Activated CD4-positive, alpha-beta T cell treated with anti-CD3 and anti-CD28 coated beads for 24 hours (primary cell): ENCODE data around the gene C19orf33.
A peak's percentile ranks its signal among the peaks of the same experiment; 100 is the strongest.
"Not testable (repeated sequence)": the region's sequence is repeated elsewhere in the genome, so short reads cannot be mapped to it uniquely, and the experiment has no call there.

ENCODE experiments used
- DNase-seq, 2 donors: peaks; one replicate each; pipeline ENCODE4 v3.0.0-alpha.2; 2020; ENCODE audit warnings: low read depth in 2 of 2

The C19orf33 gene

DNA sequence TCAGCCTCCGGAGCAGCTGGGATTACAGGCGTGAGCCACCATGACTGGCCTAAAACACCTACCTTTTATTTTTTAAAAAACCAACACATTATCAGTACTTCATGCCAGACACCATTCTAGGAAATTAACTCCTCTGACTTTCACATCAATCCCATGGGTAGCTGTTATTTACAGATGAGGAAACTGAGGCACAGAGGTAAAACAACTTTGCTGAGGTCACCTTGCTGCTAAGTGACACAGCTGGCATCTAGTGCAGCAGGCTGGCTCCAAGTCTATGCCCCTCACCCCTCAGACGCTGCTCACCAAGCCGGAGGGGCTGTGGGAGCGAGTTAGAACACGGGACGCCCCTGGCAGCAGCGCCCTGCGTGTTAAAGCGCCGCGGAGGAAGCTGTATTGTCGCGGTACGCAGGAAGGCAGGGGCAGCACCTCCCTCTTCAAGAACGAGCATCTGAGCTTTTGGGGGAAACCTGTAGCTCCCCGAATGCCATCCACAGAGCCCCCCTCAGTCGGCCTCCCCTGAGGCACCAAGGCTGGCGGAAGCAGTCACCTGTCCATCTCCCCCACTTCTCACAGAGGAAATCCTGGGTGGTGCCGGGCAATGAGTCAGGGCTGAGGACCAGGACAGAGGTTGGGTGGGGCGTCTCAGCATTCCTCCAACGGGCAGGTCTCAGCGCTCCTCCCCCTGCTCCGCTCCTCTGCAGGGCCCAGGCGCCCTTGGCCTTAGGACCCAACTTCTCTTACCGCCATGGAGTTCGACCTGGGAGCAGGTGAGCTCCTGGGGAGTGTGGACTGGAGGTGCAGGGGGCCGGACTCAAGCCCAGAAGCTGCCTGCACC, at the start of gene C19orf33:
Gene C19orf33 (plus strand): TSS at position 735 of the 835 bp plus-strand sequence. CDS start 11 bp downstream, at position 746.
- DNase-seq = no peak

DNA sequence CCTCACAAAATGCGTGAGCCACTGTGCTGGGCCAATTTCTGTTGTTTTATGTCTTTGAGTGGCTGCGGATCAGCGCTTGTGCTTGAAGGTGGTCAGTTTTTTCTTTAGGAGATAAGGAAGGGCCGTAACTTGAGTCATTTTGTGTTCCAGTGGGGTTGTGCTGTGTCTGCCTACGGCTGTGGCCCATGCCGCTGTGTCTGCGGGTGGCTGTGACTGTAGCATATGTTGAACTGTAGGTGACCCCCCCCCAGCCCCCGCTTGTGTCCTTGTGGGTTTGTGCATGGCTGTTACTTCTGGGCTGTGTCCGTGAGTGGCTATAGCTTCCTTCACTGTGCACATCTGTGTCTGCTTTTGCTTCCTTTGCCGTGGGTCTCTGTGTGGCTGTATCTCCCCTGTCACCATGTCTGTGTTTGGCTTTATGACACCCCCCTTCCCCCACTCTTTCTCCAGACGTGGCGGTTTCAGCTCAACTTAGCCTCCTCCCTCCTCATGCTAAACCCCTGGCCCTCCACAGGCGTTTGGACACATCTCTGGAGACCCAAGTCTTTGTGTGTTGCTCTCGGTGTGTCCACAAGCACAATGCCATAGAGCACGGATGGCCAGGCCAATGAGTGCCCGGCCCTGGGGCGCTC, 48.6 kb upstream of the C19orf33 start:
- DNase-seq = no peak

DNA sequence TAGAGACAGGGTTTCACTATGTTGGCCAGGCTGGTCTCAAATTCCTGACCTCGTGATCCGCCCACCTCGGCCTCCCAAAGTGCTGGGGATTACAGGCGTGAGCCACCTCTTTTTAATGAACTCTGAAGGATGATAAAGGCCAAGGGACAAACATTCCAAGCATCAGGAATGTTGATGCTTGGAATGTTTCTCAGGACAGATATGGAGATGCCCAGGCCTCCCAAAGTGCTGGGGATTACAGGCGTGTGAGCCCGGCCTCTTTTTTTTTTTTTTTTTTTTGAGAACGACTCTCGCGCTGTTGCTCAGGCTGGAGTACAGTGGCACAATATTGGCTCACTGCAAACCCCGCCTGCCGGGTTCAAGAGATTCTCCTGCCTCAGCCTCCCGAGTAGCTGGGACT, 42.1 kb upstream of the C19orf33 start:
- DNase-seq = not testable (repeated sequence)

DNA sequence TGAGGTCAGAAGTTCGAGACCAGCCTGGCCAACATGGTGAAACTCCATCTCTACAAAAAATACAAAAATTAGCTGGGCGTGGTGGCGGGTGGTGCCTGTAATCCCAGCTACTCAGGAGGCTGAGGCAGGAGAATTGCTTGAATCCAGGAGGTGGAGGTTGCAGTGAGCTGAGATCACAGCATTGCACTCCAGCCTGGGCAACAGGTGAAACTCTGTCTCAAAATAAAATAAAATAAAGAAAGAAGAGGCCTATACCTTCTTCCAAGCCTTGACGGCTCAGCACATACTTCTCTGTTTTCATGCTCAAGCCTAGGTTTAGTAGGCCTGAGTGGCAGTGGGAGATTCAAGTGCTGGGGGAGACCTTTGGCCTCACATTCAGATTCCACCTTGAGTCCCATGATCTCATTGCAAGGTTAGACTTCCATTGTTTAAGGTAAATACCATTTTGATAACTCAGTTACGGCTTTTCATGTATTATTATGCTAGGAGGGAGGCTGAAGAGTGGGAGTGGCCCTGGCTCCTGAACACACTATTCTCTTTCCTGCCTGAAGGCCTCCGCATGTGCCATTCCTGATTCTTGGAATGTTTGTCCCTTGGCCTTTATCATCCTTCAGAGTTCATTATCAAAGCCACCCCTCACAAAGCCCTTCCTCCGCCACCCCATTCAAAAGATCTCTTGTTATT, 41.3 kb upstream of the C19orf33 start:
- DNase-seq = no peak

DNA sequence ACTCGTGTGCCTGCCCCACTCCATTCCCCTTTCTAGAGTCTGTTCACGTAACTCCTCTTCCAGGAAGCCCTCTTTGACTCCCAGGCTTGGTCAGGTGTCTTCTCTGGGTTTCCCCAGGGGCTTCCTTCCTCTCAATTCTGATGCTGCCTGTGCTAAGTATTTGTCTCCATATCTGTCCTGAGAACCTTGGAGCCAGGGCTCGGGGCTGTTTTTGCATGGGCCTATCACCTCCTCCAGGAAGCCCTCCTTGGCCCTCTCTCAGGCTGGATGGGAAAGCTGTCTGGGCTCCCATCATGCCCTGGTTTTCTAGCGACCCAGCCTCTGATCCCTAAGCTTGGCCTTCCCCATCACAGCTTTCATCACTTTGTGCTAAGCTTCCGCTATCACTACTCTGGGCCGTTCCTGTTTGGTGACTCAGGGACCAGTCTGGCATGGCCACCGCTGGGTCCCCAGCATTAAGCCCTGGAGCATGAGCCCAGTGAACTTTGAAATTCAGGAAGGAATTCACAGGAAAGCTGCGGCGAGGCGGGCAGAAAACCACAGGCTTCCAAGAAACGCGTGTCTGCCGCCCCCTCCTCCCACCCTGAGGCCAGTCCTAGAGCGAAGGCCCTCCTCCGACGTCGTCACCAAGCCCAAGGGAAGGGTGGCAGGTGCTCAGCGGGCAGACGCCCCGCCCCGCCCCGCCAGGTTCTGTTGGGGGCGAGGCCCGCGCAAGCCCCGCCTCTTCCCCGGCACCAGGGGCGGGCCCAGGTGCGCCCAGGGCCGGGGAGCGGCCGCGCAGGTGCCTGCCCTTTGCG, 40.2 kb upstream of the C19orf33 start:
- DNase-seq = peak; percentile 45 to 65

DNA sequence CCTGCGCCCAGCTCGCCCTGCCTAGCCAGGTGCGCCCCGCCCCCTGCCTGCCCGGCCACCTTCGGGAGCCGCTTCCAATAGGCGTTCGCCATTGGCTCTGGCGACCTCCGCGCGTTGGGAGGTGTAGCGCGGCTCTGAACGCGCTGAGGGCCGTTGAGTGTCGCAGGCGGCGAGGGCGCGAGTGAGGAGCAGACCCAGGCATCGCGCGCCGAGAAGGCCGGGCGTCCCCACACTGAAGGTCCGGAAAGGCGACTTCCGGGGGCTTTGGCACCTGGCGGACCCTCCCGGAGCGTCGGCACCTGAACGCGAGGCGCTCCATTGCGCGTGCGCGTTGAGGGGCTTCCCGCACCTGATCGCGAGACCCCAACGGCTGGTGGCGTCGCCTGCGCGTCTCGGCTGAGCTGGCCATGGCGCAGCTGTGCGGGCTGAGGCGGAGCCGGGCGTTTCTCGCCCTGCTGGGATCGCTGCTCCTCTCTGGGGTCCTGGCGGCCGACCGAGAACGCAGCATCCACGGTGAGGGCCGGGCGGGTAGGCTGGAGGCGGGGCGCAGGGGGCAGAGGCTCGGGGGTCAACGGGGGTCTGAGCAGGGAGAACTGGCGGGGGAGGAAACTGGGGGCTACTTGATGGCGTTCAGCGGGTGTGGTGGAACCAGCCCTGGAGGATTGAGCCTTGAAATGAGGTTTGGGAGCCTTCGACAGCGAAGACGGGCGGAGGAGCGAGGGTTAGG, 39.4 kb upstream of the C19orf33 start, which contains the start of gene SPINT2:
Gene SPINT2 (plus strand): TSS at position 88 of the 727 bp plus-strand sequence. CDS start 320 bp downstream, at position 408.
- no peak for DNase-seq

DNA sequence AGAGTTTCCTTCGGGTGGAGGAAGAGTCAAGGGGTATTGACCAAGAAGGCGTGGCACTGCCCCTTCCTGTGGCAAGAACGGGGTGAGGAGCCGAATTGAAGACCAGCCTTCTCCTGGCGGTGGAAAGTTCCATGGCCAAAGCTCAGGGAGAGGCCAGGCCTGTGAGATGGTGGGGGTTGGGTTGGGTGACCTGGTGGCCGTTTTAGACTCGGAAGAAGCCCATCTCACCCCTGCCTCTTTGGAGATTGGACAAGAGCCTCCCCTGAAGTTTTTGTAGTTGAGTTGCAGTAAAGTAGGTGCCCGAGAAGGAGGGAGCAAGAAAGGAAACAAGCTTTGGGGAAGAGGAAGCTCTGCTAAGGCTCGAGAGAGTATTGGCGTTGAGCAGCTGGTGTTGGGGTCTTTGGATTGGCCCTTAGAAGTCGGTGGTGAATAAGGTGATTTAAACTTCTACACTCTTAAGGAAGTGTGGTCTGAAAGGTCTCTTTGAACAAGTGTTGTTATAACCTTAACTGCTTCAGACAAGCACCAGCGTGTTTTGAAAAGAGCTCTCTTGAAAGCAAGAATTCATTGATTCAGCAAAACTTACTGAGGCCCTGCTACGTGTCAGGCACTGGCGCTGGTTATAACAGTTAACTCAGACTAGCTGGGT, 38.7 kb upstream of the C19orf33 start:
- DNase-seq = no peak

DNA sequence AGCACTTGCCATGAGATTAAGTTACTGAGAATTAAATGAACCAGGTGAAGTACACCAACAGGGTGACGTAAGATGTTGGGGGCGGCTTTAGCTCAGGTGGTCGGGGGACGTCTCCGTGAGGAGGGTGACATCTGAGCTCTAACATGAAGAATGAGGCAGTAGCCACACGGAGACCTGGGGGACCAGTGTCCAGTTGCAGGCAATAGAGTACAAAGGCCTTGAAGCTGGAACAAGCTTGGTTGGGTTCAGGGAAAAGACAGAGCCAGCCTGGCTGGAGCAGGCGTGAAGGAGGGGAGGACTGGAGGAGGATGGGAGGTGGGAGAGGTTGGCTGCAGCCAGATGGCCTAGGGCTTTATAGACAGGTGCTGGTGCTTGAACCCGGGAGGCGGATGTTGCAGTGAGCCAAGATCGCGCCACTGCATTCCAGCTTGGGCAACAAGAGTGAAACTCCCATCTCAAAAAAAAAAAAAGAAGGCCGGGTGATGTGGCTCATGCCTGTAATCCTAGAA, 38.1 kb upstream of the C19orf33 start:
- DNase-seq = no peak

DNA sequence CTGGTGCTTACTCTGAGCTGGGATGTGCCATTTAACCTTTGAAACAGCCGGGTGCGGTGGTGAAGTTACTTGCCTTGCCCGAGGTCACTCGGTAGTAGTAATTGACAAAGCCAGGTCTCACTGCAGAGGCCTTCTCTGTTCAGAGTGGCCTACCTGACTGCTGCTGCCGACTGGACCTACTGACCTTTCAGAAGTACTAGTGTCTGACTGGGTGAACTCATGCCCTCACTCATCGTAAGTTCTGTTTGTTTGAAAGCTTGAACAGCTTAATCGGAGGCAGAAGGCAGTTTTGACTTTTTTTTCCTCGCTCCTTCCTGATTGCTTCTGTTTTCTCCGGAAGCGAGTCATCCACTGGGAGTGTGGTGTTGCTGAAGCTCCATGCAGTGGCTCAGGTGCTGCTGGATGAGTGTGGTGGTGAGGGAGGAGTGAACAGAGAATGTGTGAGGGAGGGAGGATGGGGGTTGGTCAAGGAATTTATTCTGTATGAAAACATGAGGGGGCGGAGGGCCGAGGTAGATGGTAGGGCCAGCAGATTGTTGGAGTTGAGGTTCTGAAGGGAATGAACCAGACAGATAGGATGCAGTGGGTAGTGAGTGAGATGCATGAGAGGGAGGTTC, 37.0 kb upstream of the C19orf33 start:
- DNase-seq = no peak

DNA sequence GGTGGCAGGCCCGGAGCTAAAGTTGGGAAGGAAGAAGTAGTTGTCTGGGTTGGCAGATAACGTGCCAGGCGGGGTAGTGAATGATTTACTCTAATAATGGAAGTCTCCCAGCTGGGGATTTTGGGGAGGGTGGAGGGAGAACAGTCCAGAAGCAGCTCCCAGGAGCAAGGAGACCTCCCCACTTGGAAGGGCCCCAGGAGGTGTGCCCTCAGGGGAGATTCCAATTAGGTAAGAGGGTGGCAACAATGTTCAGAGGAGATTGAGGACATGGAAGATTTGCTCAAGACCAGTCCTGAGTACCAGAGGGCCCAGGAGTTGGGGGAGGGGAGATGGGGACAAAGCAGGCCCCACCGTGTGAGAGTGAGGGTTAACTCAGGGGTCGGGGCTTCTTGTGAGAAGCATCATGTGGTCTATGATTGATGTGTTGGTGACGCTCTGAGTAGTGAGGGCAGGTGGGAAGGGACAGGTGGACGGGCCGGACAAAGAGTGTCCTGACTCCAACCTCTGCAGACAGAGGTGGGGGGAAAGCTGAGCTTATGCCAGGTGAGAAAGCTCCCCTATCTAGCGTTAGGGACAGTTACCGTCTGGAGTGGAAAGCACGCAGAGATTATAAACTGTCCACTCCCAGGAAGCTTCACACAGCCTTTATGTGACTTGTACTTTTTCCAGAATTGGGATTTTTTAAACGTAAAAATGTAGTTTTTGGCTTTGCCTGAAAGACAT, 36.1 kb upstream of the C19orf33 start:
- DNase-seq = no peak

DNA sequence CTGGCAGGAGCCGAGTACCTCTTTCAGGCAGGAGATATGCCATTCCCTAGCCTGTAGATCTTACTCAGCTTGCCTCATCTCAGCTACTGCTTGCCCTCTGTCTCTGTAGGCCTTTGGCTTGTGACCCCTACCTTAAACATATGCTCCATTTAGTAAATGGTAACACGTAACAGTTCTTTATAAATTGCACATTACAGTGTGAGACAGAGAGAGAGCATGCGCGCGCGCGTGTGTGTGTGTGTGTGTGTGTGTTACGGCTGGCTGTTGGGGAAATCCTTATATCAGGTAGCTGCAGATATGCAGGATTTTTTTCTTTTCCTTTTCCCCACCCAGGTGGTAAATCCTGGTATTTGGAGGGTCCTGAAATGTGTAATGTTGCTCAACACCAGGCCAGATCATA, 35.5 kb upstream of the C19orf33 start:
- DNase-seq = no peak

DNA sequence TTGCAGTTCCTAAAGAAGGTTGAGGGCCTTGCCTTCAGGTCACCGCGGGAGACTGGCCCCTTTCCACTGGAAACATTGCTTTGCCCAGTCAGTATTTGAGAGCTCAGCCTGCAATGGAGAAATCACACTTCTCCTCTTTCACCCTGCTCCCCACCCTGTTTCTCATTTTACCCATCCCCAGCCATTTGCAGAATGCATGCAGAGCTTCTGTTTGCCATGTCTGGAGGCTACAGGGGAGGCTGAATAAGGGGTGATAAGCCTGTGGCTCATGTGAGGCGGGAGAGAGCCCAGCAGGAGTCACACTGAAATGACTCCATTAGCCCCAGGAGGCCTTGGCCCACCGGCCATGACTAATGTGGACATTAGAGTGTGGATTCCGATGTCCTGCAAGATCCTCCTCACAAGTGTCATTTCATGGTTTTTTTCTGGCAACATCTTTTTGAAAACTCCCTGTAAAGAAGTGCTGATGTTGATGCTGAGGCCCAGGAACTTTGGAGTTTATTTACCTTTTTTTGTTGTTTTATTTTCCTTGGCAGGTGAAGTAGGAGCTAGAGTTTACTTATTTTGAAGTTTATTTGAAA, 33.4 kb upstream of the C19orf33 start:
- DNase-seq = no peak

DNA sequence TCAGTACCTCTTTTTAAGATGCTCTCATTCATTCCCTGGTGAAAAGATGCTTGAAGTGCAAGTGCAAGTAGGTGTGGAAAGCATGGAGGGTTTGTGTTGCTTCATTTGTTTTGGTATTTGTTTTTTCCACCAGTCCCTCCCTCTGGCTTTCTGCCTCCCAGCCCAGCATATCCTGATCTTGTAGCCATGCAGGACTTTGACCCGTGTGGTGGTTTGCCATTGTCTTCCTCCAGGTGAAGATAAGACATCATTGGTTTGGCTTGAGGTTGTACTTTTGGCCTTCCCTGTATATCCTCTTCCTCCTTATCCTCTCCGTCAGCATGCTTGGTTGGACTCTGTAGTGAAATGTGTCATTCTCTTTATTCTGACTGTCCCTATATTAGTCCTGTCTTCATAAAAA, 30.6 kb upstream of the C19orf33 start:
- DNase-seq = no peak

DNA sequence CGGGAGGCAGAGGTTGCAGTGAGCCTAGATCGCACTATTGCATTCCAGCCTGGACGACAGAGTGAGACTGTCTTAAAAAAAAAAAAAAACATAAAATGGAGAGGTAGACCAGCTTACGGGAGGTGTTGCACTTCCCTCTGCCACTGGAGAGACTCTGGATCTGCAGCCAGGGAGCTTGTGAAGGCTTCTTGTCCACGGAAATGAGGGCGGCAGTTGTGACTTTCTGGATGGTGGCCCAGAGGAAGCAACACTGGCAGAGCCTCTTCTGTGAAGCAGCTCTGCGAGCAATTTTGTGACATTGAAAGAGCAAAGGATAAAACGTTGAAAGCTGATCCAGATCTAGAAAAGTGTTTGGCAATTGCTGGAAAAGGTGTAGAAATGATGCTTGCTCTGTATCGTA, 29.3 kb upstream of the C19orf33 start:
- no peak for DNase-seq

DNA sequence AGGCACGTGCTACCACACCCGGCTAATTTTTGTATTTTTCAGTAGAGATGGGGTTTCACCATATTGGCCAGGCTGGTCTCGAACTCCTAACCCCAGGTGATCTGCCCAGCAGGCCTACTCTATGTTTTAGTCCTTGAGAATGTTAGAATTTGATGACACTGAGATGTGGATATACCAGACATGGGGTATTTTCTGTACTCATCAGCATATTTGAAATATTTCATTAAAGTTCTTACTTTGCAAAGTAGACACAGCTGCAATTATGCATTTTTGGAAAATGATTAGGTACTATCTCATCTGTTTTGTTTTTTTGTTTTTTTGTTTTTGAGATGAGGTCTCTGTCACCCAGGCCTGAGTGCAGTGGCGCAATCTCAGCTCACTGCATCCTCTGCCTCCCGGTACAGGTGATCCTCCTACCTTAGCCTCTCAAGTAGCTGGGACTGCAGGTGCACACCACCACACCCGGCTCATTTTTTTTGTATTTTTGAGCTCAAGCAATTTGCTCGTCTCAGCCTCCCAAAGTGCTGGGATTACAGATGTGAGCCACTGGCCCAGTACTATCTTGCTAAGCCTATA, 27.0 kb upstream of the C19orf33 start:
- DNase-seq = no peak

DNA sequence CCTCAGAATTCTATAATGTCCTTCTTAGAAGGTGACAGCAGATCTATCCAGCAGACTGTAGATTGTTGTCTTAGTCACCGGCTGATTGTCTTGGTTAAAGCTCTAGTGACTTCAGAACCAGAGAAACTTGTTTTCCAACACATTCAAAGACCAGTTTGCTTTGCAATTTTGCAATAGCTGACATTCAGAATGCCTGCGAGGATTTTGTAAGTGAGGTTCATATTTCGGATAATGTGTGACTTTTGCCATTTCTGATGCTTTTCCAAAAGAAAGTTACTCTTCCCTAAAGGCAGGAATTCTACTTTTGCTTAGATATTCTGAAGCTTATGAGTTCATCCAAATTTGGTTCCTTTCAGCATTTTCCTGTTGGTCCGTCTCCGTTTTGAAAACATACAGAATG, 26.5 kb upstream of the C19orf33 start:
- no peak for DNase-seq

DNA sequence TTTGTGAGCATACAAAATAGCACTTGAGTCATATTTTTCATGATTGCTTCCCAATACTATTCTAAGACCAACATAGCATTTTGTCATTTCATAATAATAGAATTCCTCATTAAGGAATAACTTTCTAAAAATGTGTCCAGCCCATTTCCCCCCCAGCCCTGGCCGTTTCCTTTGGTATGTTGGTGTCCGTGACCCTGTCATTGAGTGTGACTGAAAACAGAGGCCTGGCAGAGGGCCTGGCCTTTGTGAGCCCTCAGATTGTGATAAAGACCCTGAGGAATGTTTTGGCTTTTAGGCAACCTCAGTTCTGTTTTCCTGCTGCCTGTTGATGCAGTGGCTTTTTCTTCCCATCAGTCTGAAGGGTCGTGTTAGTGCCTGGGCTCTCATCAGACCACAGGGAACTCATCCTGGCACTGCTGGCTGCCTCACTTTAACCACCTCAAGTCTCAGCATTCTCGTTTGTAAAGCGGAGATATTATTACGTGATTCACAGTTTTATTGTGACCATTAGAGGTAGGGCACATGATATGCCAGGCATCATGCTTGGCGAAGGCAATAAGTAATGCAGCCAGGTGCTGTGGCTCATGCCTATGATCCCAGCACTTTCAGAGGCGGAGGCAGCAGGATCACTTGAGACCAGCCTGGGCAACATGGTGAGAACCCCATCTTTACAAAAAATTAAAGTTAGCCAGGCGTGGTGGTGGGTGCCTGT, 25.9 kb upstream of the C19orf33 start:
- DNase-seq = no peak

DNA sequence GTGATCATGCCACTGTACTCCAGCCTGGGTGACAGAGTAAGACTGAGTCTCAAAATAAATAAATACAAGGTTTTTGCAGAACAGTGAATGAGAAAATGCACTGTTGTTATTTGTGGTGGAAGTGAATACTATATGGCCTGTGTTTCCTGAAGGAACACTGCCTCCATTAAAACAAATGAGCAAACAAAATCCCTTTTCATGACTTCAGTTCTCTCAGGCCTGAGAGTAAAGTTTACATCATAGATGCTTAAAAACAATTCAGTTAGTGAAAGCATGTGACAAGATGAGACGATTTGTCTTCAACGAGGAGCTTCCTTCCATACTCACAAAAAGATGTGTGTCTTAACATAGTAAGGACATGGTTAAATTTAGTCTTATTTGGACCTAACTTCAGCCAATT, 25.3 kb upstream of the C19orf33 start:
- DNase-seq = no peak
